ENCODE results near the gene CREB3.
A peak's percentile ranks its signal among the peaks of the same experiment; 100 is the strongest.

The CREB3 gene

GRCh38 chr9:35746583-35746982, 14.1 kb downstream of the CREB3 start:
- H3K9ac ChIP-seq (ENCODE audit: low read length): peak overlapping the region; percentile 93
- H3K27me3 ChIP-seq (ENCODE audit: control insufficient read depth, insufficient read depth, low read length): no peaks in the 10 kb centered on the region
- H3K4me3 ChIP-seq (ENCODE audit: low read length): peak overlapping the region; percentile 60
- H3K4me1 ChIP-seq (ENCODE audit: control insufficient read depth, insufficient read depth, low read length): peaks cover 31% of the 10 kb centered on the region
- H3K9me3 ChIP-seq (ENCODE audit: control insufficient read depth, low read length): no peaks in the 10 kb centered on the region
- H3K36me3 ChIP-seq (ENCODE audit: control insufficient read depth, insufficient read depth, low read length): peaks cover 32% of the 10 kb centered on the region

- Histone ChIP-seq H3K9me3 (ENCODE audit: control insufficient read depth, low read length) (no peaks in the 10 kb centered on the region), H3K36me3 (ENCODE audit: control insufficient read depth, insufficient read depth, low read length) (peaks cover 33% of the 10 kb centered on the region), H3K27me3 (ENCODE audit: control insufficient read depth, insufficient read depth, low read length) (no peaks in the 10 kb centered on the region), H3K4me1 (ENCODE audit: control insufficient read depth, insufficient read depth, low read length) (peaks cover 31% of the 10 kb centered on the region), H3K9ac (ENCODE audit: low read length) (peak overlapping the region; percentile 93), H3K4me3 (ENCODE audit: low read length) (peak overlapping the region; percentile 60)
Observed at GRCh38 chr9:35748242-35748857, 15.9 kb downstream of the CREB3 start.

- H3K36me3 ChIP-seq (ENCODE audit: control insufficient read depth, insufficient read depth, low read length): peaks cover 34% of the 10 kb centered on the region
- peaks cover 31% of the 10 kb centered on the region for H3K4me1 ChIP-seq (ENCODE audit: control insufficient read depth, insufficient read depth, low read length)
- H3K9ac ChIP-seq (ENCODE audit: low read length): peak within 1 kb of the TSS; percentile 93
- H3K9me3 ChIP-seq (ENCODE audit: control insufficient read depth, low read length): no peaks in the 10 kb centered on the region
- no peaks in the 10 kb centered on the region for H3K27me3 ChIP-seq (ENCODE audit: control insufficient read depth, insufficient read depth, low read length)
- H3K4me3 ChIP-seq (ENCODE audit: low read length): peak within 1 kb of the TSS; percentile 75
Observed at GRCh38 chr9:35748858-35749514, 16.5 kb downstream of the CREB3 start, which contains the start of the genes GBA2 and RGP1. Gene GBA2 (minus strand): TSS chr9:35749228. CDS start chr9:35748704, 524 bp downstream. Gene RGP1 (plus strand): TSS chr9:35749287. CDS start chr9:35749756, 469 bp downstream.

GRCh38 chr9:35749515-35750255, 17.2 kb downstream of the CREB3 start:
- peak overlapping the region; percentile 93 for H3K9ac ChIP-seq (ENCODE audit: low read length)
- no peaks in the 10 kb centered on the region for H3K27me3 ChIP-seq (ENCODE audit: control insufficient read depth, insufficient read depth, low read length)
- peaks cover 31% of the 10 kb centered on the region for H3K4me1 ChIP-seq (ENCODE audit: control insufficient read depth, insufficient read depth, low read length)
- H3K36me3 ChIP-seq (ENCODE audit: control insufficient read depth, insufficient read depth, low read length): peaks cover 27% of the 10 kb centered on the region
- H3K4me3 ChIP-seq (ENCODE audit: low read length): peak overlapping the region; percentile 75
- no peaks in the 10 kb centered on the region for H3K9me3 ChIP-seq (ENCODE audit: control insufficient read depth, low read length)

- Histone ChIP-seq H3K4me1 (ENCODE audit: control insufficient read depth, insufficient read depth, low read length) (peaks cover 30% of the 10 kb centered on the region), H3K4me3 (ENCODE audit: low read length) (peak overlapping the region; percentile 75), H3K27me3 (ENCODE audit: control insufficient read depth, insufficient read depth, low read length) (no peaks in the 10 kb centered on the region), H3K36me3 (ENCODE audit: control insufficient read depth, insufficient read depth, low read length) (peaks cover 26% of the 10 kb centered on the region), H3K9ac (ENCODE audit: low read length) (peak overlapping the region; percentile 93), H3K9me3 (ENCODE audit: control insufficient read depth, low read length) (no peaks in the 10 kb centered on the region)
Observed at GRCh38 chr9:35750256-35750531, 17.7 kb downstream of the CREB3 start.

GRCh38 chr9:35753466-35753865, 21.0 kb downstream of the CREB3 start:
- no peaks in the 10 kb centered on the region for H3K27me3 ChIP-seq (ENCODE audit: control insufficient read depth, insufficient read depth, low read length)
- no peaks in the 10 kb centered on the region for H3K9me3 ChIP-seq (ENCODE audit: control insufficient read depth, low read length)
- H3K36me3 ChIP-seq (ENCODE audit: control insufficient read depth, insufficient read depth, low read length): peaks cover 26% of the 10 kb centered on the region
- no peak overlapping the region for H3K9ac ChIP-seq (ENCODE audit: low read length)
- no peak overlapping the region for H3K4me3 ChIP-seq (ENCODE audit: low read length)
- H3K4me1 ChIP-seq (ENCODE audit: control insufficient read depth, insufficient read depth, low read length): peaks cover 16% of the 10 kb centered on the region

- no peak within 1 kb of the TSS for H3K9ac ChIP-seq (ENCODE audit: low read length)
- H3K4me1 ChIP-seq (ENCODE audit: control insufficient read depth, insufficient read depth, low read length): peaks cover 20% of the 10 kb centered on the region
- H3K27me3 ChIP-seq (ENCODE audit: control insufficient read depth, insufficient read depth, low read length): no peaks in the 10 kb centered on the region
- no peaks in the 10 kb centered on the region for H3K9me3 ChIP-seq (ENCODE audit: control insufficient read depth, low read length)
- no peak within 1 kb of the TSS for H3K4me3 ChIP-seq (ENCODE audit: low read length)
- peaks cover 26% of the 10 kb centered on the region for H3K36me3 ChIP-seq (ENCODE audit: control insufficient read depth, insufficient read depth, low read length)
Observed at GRCh38 chr9:35754264-35754663, 21.8 kb downstream of the CREB3 start, which contains the start of gene MSMP. Gene MSMP (minus strand): TSS chr9:35754276. CDS start chr9:35754129, 147 bp downstream.

GRCh38 chr9:35755071-35755470, 22.6 kb downstream of the CREB3 start:
- Histone ChIP-seq H3K4me1 (ENCODE audit: control insufficient read depth, insufficient read depth, low read length) (peaks cover 16% of the 10 kb centered on the region), H3K9ac (ENCODE audit: low read length) (no peak overlapping the region), H3K36me3 (ENCODE audit: control insufficient read depth, insufficient read depth, low read length) (peaks cover 26% of the 10 kb centered on the region), H3K4me3 (ENCODE audit: low read length) (no peak overlapping the region), H3K27me3 (ENCODE audit: control insufficient read depth, insufficient read depth, low read length) (no peaks in the 10 kb centered on the region), H3K9me3 (ENCODE audit: control insufficient read depth, low read length) (no peaks in the 10 kb centered on the region)

GRCh38 chr9:35756275-35757225, 24.1 kb downstream of the CREB3 start:
- Histone ChIP-seq H3K4me1 (ENCODE audit: control insufficient read depth, insufficient read depth, low read length) (peaks cover 15% of the 10 kb centered on the region), H3K9me3 (ENCODE audit: control insufficient read depth, low read length) (no peaks in the 10 kb centered on the region), H3K27me3 (ENCODE audit: control insufficient read depth, insufficient read depth, low read length) (no peaks in the 10 kb centered on the region), H3K36me3 (ENCODE audit: control insufficient read depth, insufficient read depth, low read length) (peaks cover 12% of the 10 kb centered on the region), H3K4me3 (ENCODE audit: low read length) (peak overlapping the region; percentile 67), H3K9ac (ENCODE audit: low read length) (peak overlapping the region; percentile 98)

- peak overlapping the region; percentile 98 for H3K9ac ChIP-seq (ENCODE audit: low read length)
- no peaks in the 10 kb centered on the region for H3K9me3 ChIP-seq (ENCODE audit: control insufficient read depth, low read length)
- peaks cover 10% of the 10 kb centered on the region for H3K36me3 ChIP-seq (ENCODE audit: control insufficient read depth, insufficient read depth, low read length)
- H3K4me3 ChIP-seq (ENCODE audit: low read length): peak overlapping the region; percentile 67
- H3K4me1 ChIP-seq (ENCODE audit: control insufficient read depth, insufficient read depth, low read length): peaks cover 15% of the 10 kb centered on the region
- H3K27me3 ChIP-seq (ENCODE audit: control insufficient read depth, insufficient read depth, low read length): no peaks in the 10 kb centered on the region
Observed at GRCh38 chr9:35757226-35757891, 24.9 kb downstream of the CREB3 start.

- H3K27me3 ChIP-seq (ENCODE audit: control insufficient read depth, insufficient read depth, low read length): no peaks in the 10 kb centered on the region
- H3K4me3 ChIP-seq (ENCODE audit: low read length): peak overlapping the region; percentile 67
- peaks cover 19% of the 10 kb centered on the region for H3K4me1 ChIP-seq (ENCODE audit: control insufficient read depth, insufficient read depth, low read length)
- peaks cover 6% of the 10 kb centered on the region for H3K36me3 ChIP-seq (ENCODE audit: control insufficient read depth, insufficient read depth, low read length)
- peak overlapping the region; percentile 98 for H3K9ac ChIP-seq (ENCODE audit: low read length)
- H3K9me3 ChIP-seq (ENCODE audit: control insufficient read depth, low read length): no peaks in the 10 kb centered on the region
Observed at GRCh38 chr9:35757892-35758275, 25.4 kb downstream of the CREB3 start.

All from mucosa of stomach (tissue), 1 donor.